GM12873 (cell line): Measurements from ENCODE around the gene MRE11.

Experiments used
- TF ChIP-seq, protein P1 (sequence below): IDR thresholded peaks from 2 replicates; pipeline ENCODE4 v1.5.1; 2012; ENCODE audit warnings: low read depth, mild to moderate bottlenecking, moderate library complexity, low read length, control low read depth; ENCODE audit not compliant: insufficient read depth; ENCODE audit errors: missing control alignments

Gene MRE11

DNA sequence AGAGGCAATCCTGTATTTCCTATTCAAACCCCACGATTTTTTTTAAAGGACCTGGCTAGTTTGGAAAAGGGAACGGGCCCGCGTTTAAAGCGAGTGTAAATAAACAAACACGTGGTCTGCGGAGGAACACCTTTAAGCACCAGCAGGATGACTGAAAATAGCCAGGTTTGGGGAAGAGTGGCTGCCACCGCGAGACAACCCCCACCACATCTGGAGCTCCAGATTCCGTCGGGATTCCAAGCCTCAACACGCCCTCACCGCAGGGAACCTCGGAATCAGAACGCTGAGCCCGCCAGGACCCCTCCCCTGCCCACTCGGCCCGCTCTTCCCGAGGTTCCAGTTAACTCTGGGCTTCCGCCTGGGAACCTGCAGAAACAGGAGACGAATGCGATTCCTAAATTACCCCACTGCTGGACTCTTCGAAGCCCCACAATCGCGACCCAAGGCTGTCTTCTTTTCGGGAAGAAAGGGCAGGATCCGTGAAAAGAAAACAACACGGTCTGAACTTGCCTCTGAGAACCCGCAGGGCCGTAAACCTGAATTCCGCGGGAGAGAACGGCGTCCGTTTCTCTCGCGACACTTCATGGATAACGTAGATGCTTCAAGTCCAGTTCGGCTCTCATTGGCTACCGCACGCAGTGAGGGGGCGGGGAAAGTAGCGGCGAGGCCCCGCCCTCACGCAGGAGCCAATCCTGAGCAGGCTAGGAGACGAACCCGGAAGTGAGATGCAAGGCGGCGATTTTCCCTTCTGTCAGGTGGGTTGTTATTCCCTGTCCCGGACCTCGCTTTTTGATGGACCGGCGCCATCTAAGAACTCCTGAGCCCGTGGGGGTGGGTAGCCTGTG is at the start of gene MRE11, which contains the start of gene ANKRD49:
Gene MRE11 (minus strand): TSS at position 564 of the 845 bp plus-strand sequence. CDS start 1,043 bp downstream, outside the sequence.
Gene ANKRD49 (plus strand): TSS at position 704 of the 845 bp plus-strand sequence. CDS start 2,710 bp downstream, outside the sequence.
- TF ChIP-seq, protein P1, sequence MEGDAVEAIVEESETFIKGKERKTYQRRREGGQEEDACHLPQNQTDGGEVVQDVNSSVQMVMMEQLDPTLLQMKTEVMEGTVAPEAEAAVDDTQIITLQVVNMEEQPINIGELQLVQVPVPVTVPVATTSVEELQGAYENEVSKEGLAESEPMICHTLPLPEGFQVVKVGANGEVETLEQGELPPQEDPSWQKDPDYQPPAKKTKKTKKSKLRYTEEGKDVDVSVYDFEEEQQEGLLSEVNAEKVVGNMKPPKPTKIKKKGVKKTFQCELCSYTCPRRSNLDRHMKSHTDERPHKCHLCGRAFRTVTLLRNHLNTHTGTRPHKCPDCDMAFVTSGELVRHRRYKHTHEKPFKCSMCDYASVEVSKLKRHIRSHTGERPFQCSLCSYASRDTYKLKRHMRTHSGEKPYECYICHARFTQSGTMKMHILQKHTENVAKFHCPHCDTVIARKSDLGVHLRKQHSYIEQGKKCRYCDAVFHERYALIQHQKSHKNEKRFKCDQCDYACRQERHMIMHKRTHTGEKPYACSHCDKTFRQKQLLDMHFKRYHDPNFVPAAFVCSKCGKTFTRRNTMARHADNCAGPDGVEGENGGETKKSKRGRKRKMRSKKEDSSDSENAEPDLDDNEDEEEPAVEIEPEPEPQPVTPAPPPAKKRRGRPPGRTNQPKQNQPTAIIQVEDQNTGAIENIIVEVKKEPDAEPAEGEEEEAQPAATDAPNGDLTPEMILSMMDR, result no peak

DNA sequence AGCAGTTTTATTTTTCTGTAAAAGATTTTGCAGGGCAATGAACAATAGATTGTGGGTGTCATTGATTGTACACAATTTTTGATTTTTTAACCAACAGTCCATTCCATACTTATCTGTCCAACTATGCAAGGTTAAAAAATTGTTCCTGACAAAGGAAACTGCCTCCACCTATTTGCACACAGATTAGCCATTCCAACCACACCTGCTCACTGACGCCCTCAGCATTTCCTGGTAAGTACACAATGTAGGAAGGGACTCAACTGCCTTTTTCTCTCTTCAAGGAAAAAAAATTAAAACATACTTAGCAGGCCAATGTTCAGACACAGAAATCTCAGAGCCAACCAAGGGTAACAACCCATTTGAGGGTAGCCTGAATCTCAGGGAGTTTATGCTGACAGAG is 45.8 kb upstream of the MRE11 start:
- TF ChIP-seq, protein P1, result no peak

DNA sequence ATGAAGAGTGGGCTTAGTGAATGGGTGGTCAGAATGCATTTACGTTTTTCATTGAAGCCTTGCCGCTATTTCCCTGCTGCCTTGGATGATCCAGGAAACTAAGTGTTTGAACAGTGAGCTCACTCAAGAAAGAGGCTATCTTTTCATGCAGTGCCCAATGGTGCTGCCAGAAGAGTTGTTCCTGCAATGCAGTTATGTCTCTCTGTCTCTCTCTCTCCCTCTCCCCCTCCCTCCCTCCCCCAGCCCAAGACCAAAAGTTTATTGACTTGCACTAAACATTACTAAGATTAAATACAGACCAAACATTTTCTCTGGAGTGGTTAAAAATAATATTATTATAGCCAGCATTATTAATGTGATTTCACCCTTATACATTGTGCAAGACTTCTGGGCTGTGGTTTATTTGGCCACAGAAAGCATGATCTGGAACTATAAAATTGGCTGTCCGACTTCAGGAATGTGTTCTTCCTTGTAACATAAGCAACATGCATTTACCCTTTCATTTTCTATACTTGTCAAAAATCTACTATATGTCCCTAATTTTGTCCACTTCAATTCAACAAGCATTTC is 43.5 kb upstream of the MRE11 start:
- TF ChIP-seq, protein P1, result no peak

DNA sequence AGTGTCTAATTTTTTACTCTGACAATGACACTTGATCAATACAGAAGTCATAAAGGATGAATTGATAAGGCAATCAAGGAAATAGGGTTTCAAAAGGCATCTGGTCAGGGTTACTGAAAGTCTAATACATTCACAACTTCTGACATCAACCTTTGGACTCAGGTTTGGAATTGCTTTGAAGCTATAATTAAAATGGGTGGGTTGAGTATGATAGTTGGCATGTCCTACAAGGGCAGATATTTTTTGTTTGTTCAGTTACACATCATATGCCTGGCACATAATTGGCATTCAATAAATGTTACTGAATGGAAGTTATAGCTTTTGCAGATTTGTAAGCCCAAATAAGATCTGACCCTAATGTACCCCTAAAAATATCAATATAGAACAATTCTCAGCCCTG is 42.7 kb upstream of the MRE11 start:
- TF ChIP-seq, protein P1, result no peak

DNA sequence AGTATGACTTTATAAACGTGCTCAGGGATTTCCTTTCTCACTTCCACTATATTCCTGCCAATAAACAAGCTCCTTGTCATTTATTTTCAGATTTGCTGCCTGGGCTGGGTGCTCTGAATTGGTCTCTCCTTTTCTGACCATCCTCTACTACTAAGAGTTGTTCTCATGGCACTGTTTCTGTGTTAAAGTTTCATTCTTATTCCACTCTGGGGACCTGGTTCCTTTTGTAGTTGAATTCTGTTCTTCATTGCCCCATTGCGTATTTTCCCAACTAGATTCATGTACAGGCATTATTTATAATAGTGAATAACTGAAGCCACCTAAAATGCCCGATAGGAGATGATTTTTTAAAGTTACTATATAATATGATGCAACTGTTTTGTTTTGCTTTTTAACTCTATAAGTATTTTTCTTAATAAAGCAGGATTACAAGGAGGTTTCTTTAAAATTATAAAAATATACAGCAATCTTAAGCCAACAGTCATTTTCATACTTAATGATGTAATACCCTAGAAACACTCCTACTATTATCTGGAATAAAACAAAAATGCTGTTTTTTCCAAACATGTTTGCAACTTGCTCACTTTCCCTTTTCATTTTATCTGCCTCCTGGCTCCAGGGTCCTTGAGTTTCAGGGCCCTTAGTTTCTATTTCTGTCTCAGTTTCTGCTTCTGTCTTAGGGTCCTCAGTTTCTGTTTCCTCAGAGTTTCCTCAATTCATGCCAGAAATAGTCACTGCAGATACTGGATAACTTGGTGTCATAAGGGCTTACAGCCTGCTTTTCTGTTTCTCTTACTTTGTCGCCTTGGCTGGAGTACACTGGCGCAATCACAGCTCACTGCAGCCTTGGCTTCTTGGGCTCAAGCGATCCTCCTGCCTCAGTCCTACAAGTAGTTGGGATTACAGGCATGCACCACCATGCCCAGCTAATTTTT is 40.3 kb upstream of the MRE11 start:
- TF ChIP-seq, protein P1, result no peak

DNA sequence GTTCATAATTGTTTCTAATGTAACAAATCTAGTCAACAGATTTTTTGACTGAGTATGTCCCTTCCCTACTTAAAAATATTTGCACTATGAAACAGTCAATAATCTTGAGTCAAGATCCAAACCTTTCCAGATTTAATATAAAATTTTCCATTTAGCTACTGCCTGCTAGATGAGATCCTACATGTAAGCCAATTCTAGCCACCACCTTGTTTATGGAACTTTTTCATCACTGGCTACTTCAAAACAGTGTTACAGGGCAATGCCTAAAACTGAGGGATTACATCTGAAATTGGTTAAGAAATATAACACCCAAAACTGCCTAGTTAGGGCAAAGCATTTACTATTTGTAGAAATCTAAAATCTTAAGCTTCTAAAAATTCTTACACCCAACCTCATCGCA is 39.6 kb upstream of the MRE11 start:
- TF ChIP-seq, protein P1, result no peak
